ENCODE measurements around the gene KCNH5.

DNA sequence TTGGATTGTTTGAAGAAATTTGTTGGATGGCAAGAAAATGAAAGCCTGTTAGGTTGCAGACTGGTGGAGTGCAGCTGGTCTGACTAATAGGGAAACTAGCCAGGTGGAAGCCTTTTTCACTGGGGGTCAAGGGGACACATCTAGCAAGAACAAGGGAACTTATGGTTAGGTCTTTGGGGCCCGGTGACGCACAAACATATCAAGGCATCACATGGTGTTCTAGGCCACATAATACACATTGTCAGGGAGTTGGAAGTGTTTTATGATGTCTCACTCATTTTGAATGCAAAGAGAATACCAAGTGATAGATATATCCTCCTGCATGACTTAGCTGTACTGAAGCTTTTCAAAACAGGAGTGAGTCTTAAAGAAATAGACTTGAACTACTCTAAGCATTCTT lies 351.2 kb downstream of the KCNH5 start:
- TF ChIP-seq, protein P1, sequence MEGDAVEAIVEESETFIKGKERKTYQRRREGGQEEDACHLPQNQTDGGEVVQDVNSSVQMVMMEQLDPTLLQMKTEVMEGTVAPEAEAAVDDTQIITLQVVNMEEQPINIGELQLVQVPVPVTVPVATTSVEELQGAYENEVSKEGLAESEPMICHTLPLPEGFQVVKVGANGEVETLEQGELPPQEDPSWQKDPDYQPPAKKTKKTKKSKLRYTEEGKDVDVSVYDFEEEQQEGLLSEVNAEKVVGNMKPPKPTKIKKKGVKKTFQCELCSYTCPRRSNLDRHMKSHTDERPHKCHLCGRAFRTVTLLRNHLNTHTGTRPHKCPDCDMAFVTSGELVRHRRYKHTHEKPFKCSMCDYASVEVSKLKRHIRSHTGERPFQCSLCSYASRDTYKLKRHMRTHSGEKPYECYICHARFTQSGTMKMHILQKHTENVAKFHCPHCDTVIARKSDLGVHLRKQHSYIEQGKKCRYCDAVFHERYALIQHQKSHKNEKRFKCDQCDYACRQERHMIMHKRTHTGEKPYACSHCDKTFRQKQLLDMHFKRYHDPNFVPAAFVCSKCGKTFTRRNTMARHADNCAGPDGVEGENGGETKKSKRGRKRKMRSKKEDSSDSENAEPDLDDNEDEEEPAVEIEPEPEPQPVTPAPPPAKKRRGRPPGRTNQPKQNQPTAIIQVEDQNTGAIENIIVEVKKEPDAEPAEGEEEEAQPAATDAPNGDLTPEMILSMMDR (IDR thresholded peaks at IDR 0.05), result no peak
- TF ChIP-seq YY1 (IDR thresholded peaks at IDR 0.05; ENCODE audit: low read depth) (no peak), GABPA (IDR thresholded peaks at IDR 0.05; ENCODE audit: low read depth) (no peak), POLR2AphosphoS5 (IDR thresholded peaks at IDR 0.05; ENCODE audit: low read depth, low read length) (no peak), TAF1 (IDR thresholded peaks at IDR 0.05; ENCODE audit: borderline replicate concordance, low read depth, low read length) (no peak), RFX5 (IDR thresholded peaks at IDR 0.05; ENCODE audit: low read length) (no peak), REST (IDR thresholded peaks at IDR 0.05; ENCODE audit: low read depth, low read length) (no peak), EP300 (IDR thresholded peaks at IDR 0.05; ENCODE audit: borderline replicate concordance in 1 of 2, low read depth in 1 of 2, low read length in 1 of 2) (no peak), EZH2phosphoT487 (IDR thresholded peaks at IDR 0.05; ENCODE audit: borderline replicate concordance, low read depth) (no peak), TEAD4 (IDR thresholded peaks at IDR 0.05; ENCODE audit: borderline replicate concordance, insufficient read depth) (no peak)
- TF ChIP-seq, protein P2, sequence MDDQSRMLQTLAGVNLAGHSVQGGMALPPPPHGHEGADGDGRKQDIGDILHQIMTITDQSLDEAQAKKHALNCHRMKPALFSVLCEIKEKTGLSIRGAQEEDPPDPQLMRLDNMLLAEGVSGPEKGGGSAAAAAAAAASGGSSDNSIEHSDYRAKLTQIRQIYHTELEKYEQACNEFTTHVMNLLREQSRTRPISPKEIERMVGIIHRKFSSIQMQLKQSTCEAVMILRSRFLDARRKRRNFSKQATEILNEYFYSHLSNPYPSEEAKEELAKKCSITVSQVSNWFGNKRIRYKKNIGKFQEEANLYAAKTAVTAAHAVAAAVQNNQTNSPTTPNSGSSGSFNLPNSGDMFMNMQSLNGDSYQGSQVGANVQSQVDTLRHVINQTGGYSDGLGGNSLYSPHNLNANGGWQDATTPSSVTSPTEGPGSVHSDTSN (IDR thresholded peaks at IDR 0.05), result no peak

Data from SK-N-SH (cell line).